H1 (cell line): ENCODE measurements around the gene HRH3. TPM values are rescaled to one million over a fixed set of nuclear protein-coding genes. Genes with fewer than 3 reads are reported as not detected.

ENCODE experiments used
- CTCF ChIA-PET: fragments of 300-600 bp; sonication (Branson Sonifier 250); formaldehyde crosslinking; loops from one replicate; lab custom pipeline; 2021; ENCODE audit not compliant: partially characterized antibody; lab: Charles Lee
- POLR2A ChIA-PET: fragments of 300-600 bp; sonication (Branson Sonifier 250); formaldehyde crosslinking; loops from one replicate; lab custom pipeline; 2021; ENCODE audit warnings: inconsistent platforms; ENCODE audit not compliant: partially characterized antibody; lab: Charles Lee
- DNase-seq, 2 experiments: peaks; one replicate each; pipeline versions ENCODE4 v3.0.0 to v3.0.0-alpha.2; 2010 to 2022; ENCODE audit warnings: low spot score in 2 of 2, low read depth in 1 of 2, mixed read lengths in 1 of 2
- FAIRE-seq: peaks from 2 replicates; lab custom pipeline; 2011; peaks lifted over from hg19 to GRCh38; lab: Jason Lieb, UNC
- H2AFZ ChIP-seq: 2 replicates; pipeline ENCODE4 v1.8.1; 2012; ENCODE audit warnings: low read length, inconsistent platforms
- H2AK5ac ChIP-seq: 2 replicates; pipeline ENCODE4 v1.6.1; 2013; ENCODE audit warnings: low read depth, low read length
- H2BK120ac ChIP-seq: replicated peaks from 2 replicates; pipeline ENCODE3; 2013; ENCODE audit warnings: low read depth, low read length, inconsistent platforms
- H2BK12ac ChIP-seq: 2 replicates; pipeline ENCODE4 v1.6.1; 2013; ENCODE audit warnings: low read depth, low read length
- H2BK15ac ChIP-seq: 2 replicates; pipeline ENCODE4 v1.6.1; 2013; ENCODE audit warnings: low read length
- H2BK20ac ChIP-seq: 2 replicates; pipeline ENCODE4 v1.6.1; 2013; ENCODE audit warnings: low read length
- H2BK5ac ChIP-seq: 2 replicates; pipeline ENCODE4 v1.6.1; 2013; ENCODE audit warnings: low read depth, low read length
- H3K14ac ChIP-seq: 2 replicates; pipeline ENCODE4 v1.6.1; 2013; ENCODE audit warnings: inconsistent platforms; ENCODE audit not compliant: insufficient read length
- H3K18ac ChIP-seq: 2 replicates; pipeline ENCODE4 v1.6.1; 2013; ENCODE audit warnings: low read length; ENCODE audit errors: extremely low read depth
- H3K23ac ChIP-seq: 2 replicates; pipeline ENCODE4 v1.6.1; 2013; ENCODE audit warnings: inconsistent platforms; ENCODE audit not compliant: insufficient read length
- H3K23me2 ChIP-seq: 2 replicates; pipeline ENCODE4 v1.6.1; 2013; ENCODE audit warnings: low read depth, low read length
- H3K27ac ChIP-seq: 2 replicates; pipeline ENCODE4 v1.6.1; 2011; ENCODE audit warnings: low read depth, low read length, inconsistent platforms
- H3K27me3 ChIP-seq, 4 experiments: replicated peaks in 1 of 4; 1 replicate in 1 of 4; 2 replicates in 3 of 4; pipeline versions ENCODE4 v1.6.1 to v1.8.1; 2011 to 2013; ENCODE audit warnings: low read length in 3 of 4, mild to moderate bottlenecking in 3 of 4, inconsistent platforms in 2 of 4, mixed read lengths in 2 of 4, moderate library complexity in 1 of 4; ENCODE audit not compliant: control insufficient read depth in 3 of 4, insufficient read depth in 3 of 4; ENCODE audit errors: extremely low read depth in 1 of 4
- H3K36me3 ChIP-seq, 4 experiments: 2 replicates each; pipeline versions ENCODE4 v1.6.1 to v1.8.1; 2011 to 2013; ENCODE audit warnings: mild to moderate bottlenecking in 4 of 4, low read length in 3 of 4, moderate library complexity in 2 of 4, control low read depth in 1 of 4, inconsistent platforms in 1 of 4; ENCODE audit not compliant: insufficient read depth in 4 of 4, control insufficient read depth in 2 of 4
- H3K4ac ChIP-seq: replicated peaks from 2 replicates; pipeline ENCODE3; 2013; ENCODE audit warnings: low read length, low read depth, mixed read lengths, inconsistent platforms; ENCODE audit not compliant: insufficient read length
- H3K4me1 ChIP-seq, 4 experiments: replicated peaks in 1 of 4; 1 replicate in 1 of 4; 2 replicates in 3 of 4; pipeline versions ENCODE4 v1.6.1 to v1.8.1; 2011 to 2013; ENCODE audit warnings: low read length in 3 of 4, inconsistent platforms in 2 of 4, mixed read lengths in 1 of 4; ENCODE audit not compliant: insufficient read depth in 4 of 4, control insufficient read depth in 3 of 4
- H3K4me2 ChIP-seq, 2 experiments: 2 replicates each; pipeline versions ENCODE4 v1.6.1 to v1.8.1; 2011 to 2013; ENCODE audit warnings: low read depth in 2 of 2, low read length in 2 of 2, control low read depth in 1 of 2, inconsistent platforms in 1 of 2, mild to moderate bottlenecking in 1 of 2; ENCODE audit not compliant: insufficient read depth in 1 of 2
- H3K4me3 ChIP-seq, 4 experiments: fragments of 200-600, 300-600 bp in 1 of 4; sonication (generic), shearing (Covaris generic), sonication (Bioruptor Twin) in 1 of 4; 2 replicates each; pipeline versions ENCODE4 v1.5.1 to v1.8.1; 2011 to 2016; ENCODE audit warnings: low read length in 4 of 4, low read depth in 3 of 4, control low read depth in 2 of 4, inconsistent platforms in 2 of 4, mild to moderate bottlenecking in 2 of 4, mixed read lengths in 1 of 4, moderate library complexity in 1 of 4; ENCODE audit not compliant: insufficient read depth in 2 of 4; ENCODE audit errors: extremely low read depth in 1 of 4
- H3K56ac ChIP-seq: replicated peaks from 2 replicates; pipeline ENCODE3; 2013; ENCODE audit warnings: low read depth, mild to moderate bottlenecking, mixed read lengths, low read length, inconsistent platforms; ENCODE audit not compliant: insufficient read length
- H3K79me1 ChIP-seq: 2 replicates; pipeline ENCODE4 v1.6.1; 2013; ENCODE audit warnings: low read depth, low read length, control low read depth
- H3K79me2 ChIP-seq, 2 experiments: 2 replicates each; pipeline versions ENCODE4 v1.6.1 to v1.8.1; 2012 to 2013; ENCODE audit warnings: low read length in 2 of 2, mild to moderate bottlenecking in 2 of 2, inconsistent platforms in 1 of 2; ENCODE audit not compliant: insufficient read depth in 2 of 2, control insufficient read depth in 1 of 2
- H3K9ac ChIP-seq, 4 experiments: replicated peaks in 1 of 4; 1 replicate in 1 of 4; 2 replicates in 3 of 4; pipeline versions ENCODE4 v1.6.1 to v1.8.1; 2011 to 2013; ENCODE audit warnings: low read depth in 3 of 4, low read length in 3 of 4, control low read depth in 2 of 4, mild to moderate bottlenecking in 2 of 4, moderate library complexity in 2 of 4, inconsistent platforms in 1 of 4; ENCODE audit errors: extremely low read depth in 1 of 4
- H3K9me3 ChIP-seq, 2 experiments: 2 replicates each; pipeline versions ENCODE4 v1.6.1 to v1.8.1; 2012 to 2013; ENCODE audit warnings: mild to moderate bottlenecking in 2 of 2, moderate library complexity in 2 of 2, control low read depth in 1 of 2, inconsistent platforms in 1 of 2, low read depth in 1 of 2, low read length in 1 of 2, mixed read lengths in 1 of 2; ENCODE audit not compliant: insufficient read depth in 2 of 2
- H4K20me1 ChIP-seq, 2 experiments: replicated peaks in 1 of 2; 2 replicates each; pipeline versions ENCODE3 to v1.8.1; 2011 to 2013; ENCODE audit warnings: inconsistent platforms in 2 of 2, low read length in 2 of 2, mild to moderate bottlenecking in 1 of 2; ENCODE audit not compliant: insufficient read depth in 2 of 2, control insufficient read depth in 1 of 2
- H4K5ac ChIP-seq: 2 replicates; pipeline ENCODE4 v1.6.1; 2013; ENCODE audit warnings: low read length, low read depth, mixed read lengths, inconsistent platforms; ENCODE audit not compliant: insufficient read length
- H4K8ac ChIP-seq: 2 replicates; pipeline ENCODE4 v1.8.0; 2013; ENCODE audit warnings: mild to moderate bottlenecking, moderate library complexity, low read length, inconsistent platforms; ENCODE audit not compliant: insufficient read depth; ENCODE audit errors: extremely low read depth
- H4K91ac ChIP-seq: replicated peaks from 2 replicates; pipeline ENCODE3; 2013; ENCODE audit warnings: low read length, mixed read lengths, inconsistent platforms; ENCODE audit not compliant: insufficient read length
- BACH1 ChIP-seq: IDR thresholded peaks from 2 replicates; pipeline ENCODE4 v1.6.1; 2012; ENCODE audit warnings: low read length, improper control_type of control experiment
- EZH2 ChIP-seq: fragments of 200-600 bp; sonication (generic); IDR thresholded peaks from 2 replicates; pipeline ENCODE4 v1.7.1; 2012; ENCODE audit warnings: low read depth, mild to moderate bottlenecking, moderate library complexity, low read length, inconsistent platforms; ENCODE audit not compliant: severe bottlenecking
- KDM1A ChIP-seq: fragments of 200-600, 300-600 bp; sonication (generic); IDR thresholded peaks from 2 replicates; pipeline ENCODE4 v1.7.1; 2016; ENCODE audit warnings: mild to moderate bottlenecking, low read length, borderline replicate concordance
- MAFK ChIP-seq: IDR thresholded peaks from 2 replicates; pipeline ENCODE4 v1.6.1; 2012; ENCODE audit warnings: low read depth, mild to moderate bottlenecking, improper control_type of control experiment, low read length
- WGBS, 2 experiments: shearing (Covaris generic) in 1 of 2; methylation state at CpG; one replicate each; pipeline versions ENCODE4 v1.1.6 to v1.1.7; 2013 to 2015; ENCODE audit warnings: low lambda C conversion rate in 2 of 2, mixed read lengths in 2 of 2, inconsistent platforms in 1 of 2, low coverage in 1 of 2, missing lambda C conversion rate in 1 of 2; ENCODE audit not compliant: insufficient replicate concordance in 2 of 2, insufficient coverage in 1 of 2, insufficient read length in 1 of 2; ENCODE audit errors: extremely low coverage in 1 of 2, missing lambda C conversion rate in 1 of 2; 5-methylcytosine and 5-hydroxymethylcytosine counted together
- polyA plus RNA-seq, 7 experiments: library from polyadenylated mRNA; depleted of rRNA in 3 of 7; stranded (reverse) in 5 of 7; unstranded in 2 of 7; fragments of >200 nt in 5 of 7; fragments of 200-250 nt in 2 of 7; gene quantifications; 1 replicate in 5 of 7; 2 replicates in 1 of 7; 4 replicates in 1 of 7; pipeline versions ENCODE4 v1.2.1 to v1.2.3, GENCODE V29; 2011 to 2013; ENCODE audit warnings: missing spikeins in 2 of 7, mixed read lengths in 2 of 7
- total RNA-seq: library from RNA; stranded (reverse); fragmentation: NEBNext Ultra II Directional; extraction: Animal tissue kit (Norgen Biotek cat#: 25700); gene quantifications from 2 replicates; pipeline ENCODE4 v1.2.1, GENCODE V29; 2021

HRH3 gene
- total and polyA plus RNA-seq, 2 of the 8 experiments (the other 6 are each of a cell fraction or from before 2014, with no cell fraction given): 2.0 to 4.5 TPM

DNA sequence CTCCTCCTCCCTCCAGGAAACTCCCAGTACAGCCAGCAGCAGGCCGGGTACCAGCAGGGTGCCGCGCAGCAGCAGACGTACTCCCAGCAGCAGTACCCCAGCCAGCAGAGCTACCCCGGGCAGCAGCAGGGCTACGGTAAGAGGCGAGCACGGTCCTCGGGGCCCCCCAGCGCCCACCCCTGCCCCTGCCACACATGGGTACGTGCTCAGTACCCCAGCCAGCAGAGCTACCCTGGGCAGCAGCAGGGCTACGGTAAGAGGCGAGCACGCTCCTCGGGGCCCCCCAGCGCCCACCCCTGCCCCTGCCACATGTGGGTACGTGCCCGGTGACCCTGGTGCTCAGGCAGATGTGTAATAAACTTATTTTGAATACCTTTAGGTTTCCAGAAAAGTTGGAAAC is 47.4 kb downstream of the HRH3 start:
- H4K20me1 ChIP-seq: peaks cover 4% of the 10 kb centered on the region in 2 experiments
- H3K4me3 ChIP-seq: no peak overlapping the region
- H2BK5ac ChIP-seq: no peak overlapping the region
- ChIA-PET POLR2A (interaction anchor here (0.6 to 1.5 kb wide), 3 partner anchors 9 to 195 kb away, joined by 4 to 6 read pairs (median 4); no protein-coding TSS in a partner anchor), CTCF (interaction anchor here (1.2 kb wide), 1 partner anchor 8 kb away, joined by 6 read pairs; no protein-coding TSS in a partner anchor)
- H4K5ac ChIP-seq: no peak overlapping the region
- H3K14ac ChIP-seq: no peak overlapping the region
- no peak overlapping the region for H3K18ac ChIP-seq
- H2AFZ ChIP-seq: no peak overlapping the region
- H2BK120ac ChIP-seq: no peak overlapping the region
- no peaks in the 10 kb centered on the region for H3K4me1 ChIP-seq
- H3K79me2 ChIP-seq: no peaks in the 10 kb centered on the region
- H2BK12ac ChIP-seq: no peak overlapping the region
- H4K91ac ChIP-seq: no peak overlapping the region
- no peak overlapping the region for H3K9ac ChIP-seq
- peaks cover 2 to 23% (median 12%) of the 10 kb centered on the region in 4 experiments; a peak in 6 of 8 replicates for H3K36me3 ChIP-seq
- WGBS, 2 experiments: 97% methylated on average over 6 of the region's 18 CpGs; no CpG with 5 or more reads in 1 of the 2 experiments
- no peak for DNase-seq
- H2BK20ac ChIP-seq: no peak overlapping the region
- no peaks in the 10 kb centered on the region for H3K9me3 ChIP-seq
- no peaks in the 10 kb centered on the region for H3K23me2 ChIP-seq
- H2BK15ac ChIP-seq: no peak overlapping the region
- no peak overlapping the region for H3K4me2 ChIP-seq
- H3K4ac ChIP-seq: no peak overlapping the region
- H4K8ac ChIP-seq: no peak overlapping the region
- no peaks in the 10 kb centered on the region for H3K79me1 ChIP-seq
- H3K27me3 ChIP-seq: no peaks in the 10 kb centered on the region
- H3K27ac ChIP-seq: no peak overlapping the region
- no peak for TF ChIP-seq KDM1A
- no peak for TF ChIP-seq BACH1
- no peak for TF ChIP-seq MAFK
- no peak for TF ChIP-seq EZH2
- TF ChIP-seq, all 59 proteins: peak for 0
- no peak for FAIRE-seq
- H3K23ac ChIP-seq: no peak overlapping the region
- no peak overlapping the region for H3K56ac ChIP-seq
- H2AK5ac ChIP-seq: no peak overlapping the region
